SKM-1 (cell line): ENCODE results near the gene CCDC174.

Source experiments
- DNase-seq: peaks from one replicate; lab custom pipeline; 2025; ENCODE audit not compliant: unreplicated experiment; lab: John Stamatoyannopoulos, UW

The CCDC174 gene

DNA sequence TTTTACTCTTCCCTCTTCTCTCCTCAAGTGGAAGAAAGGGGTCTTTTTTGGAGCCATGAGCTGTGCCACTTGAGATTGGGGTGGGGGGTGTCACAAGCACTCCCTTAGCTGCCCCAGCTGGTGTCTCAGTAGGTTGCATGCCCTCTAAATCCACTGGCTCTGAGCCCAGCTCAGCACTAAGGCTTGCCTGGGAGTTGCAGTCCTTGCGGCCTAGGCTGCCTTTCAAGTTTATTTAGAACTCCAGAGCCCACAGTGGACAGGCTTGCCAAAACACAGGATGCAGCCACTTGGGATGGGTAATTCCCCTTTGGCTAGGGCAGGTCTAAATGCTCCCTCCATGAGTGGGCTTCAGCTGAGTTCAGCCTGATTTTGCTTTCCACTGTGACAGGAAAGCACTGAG lies 48.1 kb downstream of the CCDC174 start:
- no peak for DNase-seq

DNA sequence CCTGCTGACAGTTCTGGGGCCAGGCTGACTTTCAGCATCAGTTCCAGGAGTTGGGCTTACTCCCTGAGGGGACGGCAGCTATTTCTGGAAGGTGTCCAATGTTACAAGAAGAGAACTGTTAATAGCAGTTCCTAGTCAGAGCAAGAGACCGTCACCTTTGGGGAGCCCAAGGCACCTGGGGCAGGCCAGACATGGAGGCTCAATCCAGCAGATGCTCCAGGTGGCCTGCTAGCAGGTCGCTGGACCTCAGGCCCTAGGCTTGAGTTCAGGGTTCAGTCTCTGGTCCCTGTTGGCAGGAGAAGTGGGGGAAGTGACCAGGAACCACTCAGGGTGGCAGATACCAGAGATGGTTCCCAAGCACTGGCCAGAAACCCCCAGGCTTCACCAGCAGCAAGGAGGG lies 49.3 kb downstream of the CCDC174 start:
- no peak for DNase-seq

DNA sequence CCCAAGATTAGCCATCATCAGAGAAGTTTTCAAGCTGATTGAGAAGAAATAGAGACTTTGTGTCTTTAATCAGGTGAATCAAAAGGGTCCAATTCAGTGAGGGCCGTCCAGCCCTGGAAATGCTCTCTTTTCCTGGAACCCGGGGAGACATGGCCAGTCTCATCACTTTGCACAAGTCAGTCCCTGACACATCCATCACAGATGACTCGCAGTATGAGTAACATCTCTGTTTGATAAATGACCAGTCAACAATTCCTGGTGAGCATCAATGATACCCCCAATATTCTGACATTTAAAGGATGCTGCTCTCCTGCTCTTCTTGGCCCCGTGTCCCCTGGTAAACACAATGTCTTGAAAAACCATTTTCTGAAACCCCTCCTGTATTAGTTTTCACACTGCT lies 50.1 kb downstream of the CCDC174 start:
- no peak for DNase-seq

GRCh38 chr3:14703128-14703750 lies 51.7 kb downstream of the CCDC174 start:
- DNase-seq: no peak

DNA sequence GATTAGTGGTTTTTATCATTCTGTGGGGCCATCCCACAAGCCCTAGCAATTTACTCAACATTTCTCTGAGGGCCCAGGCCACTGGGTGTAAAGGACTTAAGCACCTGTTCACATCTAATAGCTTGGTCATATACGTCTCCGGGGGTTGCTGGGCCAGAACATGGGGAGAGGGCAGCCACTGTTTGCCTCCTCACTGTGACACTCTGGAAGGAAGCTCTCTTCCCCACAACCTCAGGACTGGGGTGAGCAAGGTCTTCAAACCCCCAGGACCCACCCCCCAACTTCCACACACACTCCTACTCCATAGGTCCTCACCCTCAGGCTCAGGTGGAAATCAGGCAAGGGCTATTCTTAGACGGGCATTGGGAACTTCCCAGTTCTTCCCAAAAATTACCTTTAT lies 52.2 kb downstream of the CCDC174 start:
- no peak for DNase-seq

DNA sequence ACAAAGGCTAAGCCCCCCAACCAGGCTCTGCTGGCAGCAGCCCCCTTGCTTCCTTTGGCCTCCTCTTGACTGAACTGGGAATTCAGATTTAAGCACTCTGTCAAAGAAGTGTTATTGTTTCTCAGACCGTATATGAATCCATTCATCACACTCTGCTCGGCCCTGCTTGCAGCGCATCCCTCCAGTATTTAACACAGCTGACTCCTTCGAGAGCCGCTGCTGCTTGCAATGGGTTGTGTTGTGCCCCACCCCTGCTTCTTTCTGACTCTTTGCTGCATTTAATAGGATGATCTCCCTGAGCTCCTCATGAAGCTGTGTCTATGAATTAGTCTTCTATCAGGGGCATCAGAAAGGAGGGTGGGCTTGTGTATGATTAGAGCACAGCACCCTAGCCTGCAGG lies 54.5 kb downstream of the CCDC174 start:
- no peak for DNase-seq

GRCh38 chr3:14716591-14716990 lies 65.0 kb downstream of the CCDC174 start:
- DNase-seq: no peak

GRCh38 chr3:14717307-14717706 lies 65.7 kb downstream of the CCDC174 start:
- DNase-seq: no peak

DNA sequence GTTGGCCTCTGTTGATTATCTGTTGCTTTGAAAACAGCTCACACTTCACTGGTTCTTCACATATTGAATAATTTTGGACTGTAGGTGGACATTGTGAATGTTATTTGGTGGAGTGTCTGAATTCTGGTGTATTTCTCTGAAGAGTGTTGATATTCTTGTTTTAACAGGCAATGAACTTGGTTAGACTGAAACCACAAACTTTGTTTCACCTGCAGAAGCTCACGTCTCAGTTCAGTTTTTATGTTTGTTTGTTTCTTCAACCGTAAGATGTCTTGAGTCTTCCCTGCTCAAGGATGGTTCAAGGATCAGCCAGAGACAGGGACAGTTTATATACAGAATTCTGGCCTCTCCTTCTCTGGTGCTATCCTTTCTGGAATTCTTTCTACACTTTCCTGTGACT lies 67.0 kb downstream of the CCDC174 start:
- DNase-seq: no peak

- DNase-seq: no peak
These were observed 67.4 kb downstream of the CCDC174 start for GRCh38 chr3:14719006-14719405.

- DNase-seq: no peak
These were observed 69.7 kb downstream of the CCDC174 start for GRCh38 chr3:14721126-14721864.
